GM12873 (cell line): Measurements from ENCODE around the gene PHLDB1.

Source experiments
- TF ChIP-seq, protein P1 (sequence below): IDR thresholded peaks from 2 replicates; pipeline ENCODE4 v1.5.1; 2012; ENCODE audit warnings: low read depth, mild to moderate bottlenecking, moderate library complexity, low read length, control low read depth; ENCODE audit not compliant: insufficient read depth; ENCODE audit errors: missing control alignments

The PHLDB1 gene

DNA sequence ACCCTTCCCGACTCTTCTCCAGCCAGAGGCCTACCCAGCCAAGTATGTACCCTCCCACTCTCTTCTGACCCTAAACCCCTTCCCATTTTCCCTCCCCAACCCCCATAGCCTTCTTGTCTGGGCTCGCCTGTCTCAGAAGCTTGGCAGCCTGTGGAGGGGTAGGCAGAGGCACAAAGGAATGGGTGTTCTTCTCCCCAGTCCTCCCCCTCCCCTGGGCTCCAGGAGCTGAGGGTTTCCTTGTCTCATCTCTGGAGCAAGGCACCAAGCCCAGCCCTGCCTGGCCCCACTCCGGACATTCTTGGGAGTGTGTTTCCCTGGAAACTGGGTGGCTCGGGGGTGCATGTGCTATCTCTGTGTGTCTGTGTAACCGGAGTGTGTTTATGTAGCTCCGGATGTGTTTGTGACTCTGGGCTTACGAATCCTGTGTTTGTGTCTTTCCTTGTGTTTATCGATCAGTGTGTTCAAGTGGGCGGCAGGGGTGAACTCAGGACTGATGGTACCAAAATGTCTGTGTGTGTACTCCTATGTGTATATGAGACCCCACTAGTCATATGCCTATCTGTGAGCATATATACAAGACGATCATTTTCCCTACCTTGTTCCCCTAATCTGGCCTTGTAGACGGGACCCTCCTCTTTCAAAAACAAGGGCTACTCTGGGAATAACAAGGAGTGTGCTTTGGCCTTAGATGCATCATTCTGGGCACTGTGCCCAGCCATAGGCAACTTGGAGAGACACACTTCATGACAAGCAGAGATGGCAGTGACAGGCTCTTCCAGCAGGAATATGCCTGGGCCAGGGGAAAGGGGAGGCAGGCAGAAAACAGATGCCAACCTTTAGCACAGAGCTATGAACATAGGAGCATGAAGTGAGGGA lies 10.9 kb downstream of the PHLDB1 start:
- TF ChIP-seq, protein P1, sequence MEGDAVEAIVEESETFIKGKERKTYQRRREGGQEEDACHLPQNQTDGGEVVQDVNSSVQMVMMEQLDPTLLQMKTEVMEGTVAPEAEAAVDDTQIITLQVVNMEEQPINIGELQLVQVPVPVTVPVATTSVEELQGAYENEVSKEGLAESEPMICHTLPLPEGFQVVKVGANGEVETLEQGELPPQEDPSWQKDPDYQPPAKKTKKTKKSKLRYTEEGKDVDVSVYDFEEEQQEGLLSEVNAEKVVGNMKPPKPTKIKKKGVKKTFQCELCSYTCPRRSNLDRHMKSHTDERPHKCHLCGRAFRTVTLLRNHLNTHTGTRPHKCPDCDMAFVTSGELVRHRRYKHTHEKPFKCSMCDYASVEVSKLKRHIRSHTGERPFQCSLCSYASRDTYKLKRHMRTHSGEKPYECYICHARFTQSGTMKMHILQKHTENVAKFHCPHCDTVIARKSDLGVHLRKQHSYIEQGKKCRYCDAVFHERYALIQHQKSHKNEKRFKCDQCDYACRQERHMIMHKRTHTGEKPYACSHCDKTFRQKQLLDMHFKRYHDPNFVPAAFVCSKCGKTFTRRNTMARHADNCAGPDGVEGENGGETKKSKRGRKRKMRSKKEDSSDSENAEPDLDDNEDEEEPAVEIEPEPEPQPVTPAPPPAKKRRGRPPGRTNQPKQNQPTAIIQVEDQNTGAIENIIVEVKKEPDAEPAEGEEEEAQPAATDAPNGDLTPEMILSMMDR, result no peak

DNA sequence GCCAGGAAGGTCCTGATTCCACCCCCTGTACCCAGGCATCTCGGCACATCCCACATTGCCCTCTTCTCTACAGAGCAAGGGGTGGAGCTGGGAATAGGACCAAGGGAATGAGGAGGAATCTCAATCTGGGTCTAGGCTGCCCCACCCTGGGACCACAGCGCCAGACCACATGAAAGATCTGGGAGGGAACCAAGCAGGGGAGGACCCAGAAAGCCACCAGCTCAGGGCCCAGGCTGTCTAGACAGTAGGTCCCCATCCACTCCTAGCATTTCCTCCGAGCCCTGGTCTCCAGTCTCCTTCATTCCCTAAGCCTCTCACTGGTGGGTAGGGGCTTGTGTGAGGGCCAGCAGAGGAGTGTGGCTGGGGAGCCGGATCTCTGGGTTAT lies 11.6 kb downstream of the PHLDB1 start:
- TF ChIP-seq, protein P1, result no peak

DNA sequence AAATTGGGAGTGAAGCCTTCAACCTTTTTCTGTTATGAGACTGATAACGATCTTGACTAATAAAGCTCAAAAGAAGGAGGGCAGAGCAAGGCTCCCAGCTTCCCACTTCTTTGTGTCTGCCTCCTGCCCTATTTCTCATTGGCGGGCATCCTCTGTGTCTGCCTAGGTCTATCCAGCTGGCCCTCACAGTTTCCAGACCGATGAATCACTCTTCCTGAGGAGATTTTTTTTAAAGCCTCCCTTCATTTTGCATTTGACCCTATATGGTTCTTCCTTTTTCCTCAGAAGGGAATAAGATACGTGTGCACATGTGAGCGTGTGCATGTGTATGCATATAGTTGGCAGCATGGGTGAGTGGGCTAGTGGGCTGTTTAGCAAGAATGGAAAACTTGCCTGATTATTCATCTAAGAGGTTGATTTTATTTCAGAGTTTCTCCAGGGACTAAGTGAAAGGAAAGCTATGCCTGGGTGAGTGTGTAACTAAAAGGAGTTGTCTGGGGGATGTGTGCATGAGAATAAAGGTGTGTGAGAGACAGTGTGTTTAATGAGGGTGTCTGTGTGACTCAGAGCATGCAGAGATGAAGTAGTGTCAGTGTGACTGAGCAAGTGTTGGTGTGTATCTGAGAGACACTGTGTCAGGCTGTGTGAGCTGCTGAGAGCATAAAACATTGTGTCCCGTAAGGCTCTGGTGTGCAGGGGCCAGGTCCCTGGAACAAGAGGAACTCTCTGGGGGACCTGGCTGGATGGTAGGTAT lies 12.2 kb downstream of the PHLDB1 start:
- TF ChIP-seq, protein P1, result no peak

DNA sequence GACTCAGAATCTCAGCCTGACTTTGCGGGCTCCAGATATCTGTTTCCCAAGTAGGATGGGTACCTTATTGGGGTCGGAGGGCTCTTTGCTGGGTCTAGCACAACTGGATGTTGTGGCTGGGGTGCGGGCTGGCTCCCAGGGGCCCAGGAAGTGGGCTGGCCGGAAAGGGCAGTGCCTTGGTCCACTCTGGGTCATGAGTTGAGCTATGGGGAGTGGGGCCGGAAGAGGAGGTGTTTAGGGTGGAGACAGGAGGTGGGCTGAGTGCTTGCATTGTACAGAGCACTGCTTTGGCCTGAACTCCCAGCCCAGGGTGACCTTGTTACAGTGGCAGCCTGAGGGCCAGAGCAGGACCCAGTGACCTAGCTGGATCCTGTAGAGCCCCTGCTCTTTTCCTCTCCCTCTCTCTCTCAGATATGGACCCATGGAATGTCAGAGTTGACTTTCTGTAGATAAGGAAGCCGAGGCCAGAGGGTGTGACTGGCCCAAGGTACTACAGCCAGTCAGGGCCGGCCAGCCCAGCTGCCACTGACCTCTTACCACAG lies 13.2 kb downstream of the PHLDB1 start:
- TF ChIP-seq, protein P1, result no peak

DNA sequence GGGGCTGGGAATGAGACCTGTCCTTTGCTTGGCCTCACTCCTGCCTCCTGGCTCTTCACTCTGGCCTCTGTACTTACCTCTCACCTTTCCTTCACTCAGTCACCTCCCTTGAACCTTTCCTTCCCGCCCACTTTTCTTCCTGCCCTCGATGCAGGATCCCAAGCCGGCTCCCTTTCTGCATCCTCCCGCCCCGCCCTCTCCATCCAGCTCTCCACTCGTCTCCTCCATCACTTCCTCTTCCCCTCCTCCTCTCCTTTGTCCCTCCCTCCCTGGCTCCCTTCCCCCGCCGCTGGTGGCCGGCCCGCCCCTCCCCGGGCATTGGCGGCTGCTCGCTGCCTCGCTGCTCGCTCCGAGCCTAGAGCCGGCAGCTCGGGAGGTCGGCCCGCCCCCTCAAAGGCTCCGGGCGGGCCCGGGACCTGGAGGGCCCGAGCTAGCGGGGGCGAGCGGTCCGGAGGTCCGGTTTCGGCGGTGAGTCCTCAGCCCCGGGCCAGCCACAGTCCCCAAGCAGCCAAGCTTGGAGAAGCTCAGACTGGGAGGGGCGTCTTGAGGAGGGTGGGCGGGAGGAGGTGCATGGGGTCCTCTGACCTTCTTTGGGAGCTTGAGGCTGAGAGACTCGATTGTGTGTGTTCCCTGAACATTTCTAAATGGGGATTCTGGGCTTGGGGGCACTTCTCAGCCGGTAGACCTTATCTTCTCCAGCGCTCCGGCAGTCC lies 13.8 kb downstream of the PHLDB1 start:
- TF ChIP-seq, protein P1, result no peak

DNA sequence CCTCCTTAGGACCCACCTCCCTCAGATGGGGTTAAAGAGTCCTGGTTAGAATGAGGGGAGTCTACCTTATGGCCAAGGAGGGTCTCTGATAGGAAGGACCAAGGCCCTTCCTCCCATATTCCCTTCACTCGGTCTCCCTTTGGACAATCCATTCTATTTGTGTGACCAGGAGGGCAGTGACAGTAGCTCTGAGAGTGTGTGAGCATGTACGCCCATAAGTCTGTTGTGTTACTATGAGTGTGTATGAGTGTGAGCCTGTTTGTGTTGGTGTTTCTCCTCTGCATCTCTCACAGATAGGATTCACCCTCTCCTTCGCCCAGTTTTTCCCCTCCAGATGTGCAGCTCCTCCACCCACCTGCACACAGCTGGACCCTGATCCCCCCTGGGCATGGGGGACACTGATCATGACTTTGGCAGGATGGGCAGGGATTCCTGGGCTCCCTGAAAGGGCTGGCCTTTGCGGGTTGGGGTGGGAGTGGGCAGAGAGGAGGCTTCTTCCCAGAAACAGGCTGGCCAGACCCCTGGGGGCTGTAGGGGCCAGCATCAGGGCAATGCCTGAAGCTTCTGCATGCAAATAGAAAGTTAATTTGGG lies 14.5 kb downstream of the PHLDB1 start:
- TF ChIP-seq, protein P1, result no peak
